Dendritic cell treated with granulocyte-macrophage colony-stimulating factor and Interleukin-4, amounts not matched to agents 40 ng/mL and 50 ng/mL, for 4 days (primary cell): Measurements from ENCODE around the gene LPO.

ENCODE experiments used
- H3K27ac Mint-ChIP-seq: one replicate; pipeline ENCODE4 v1.8.0; 2022; ENCODE audit warnings: mild to moderate bottlenecking, mixed read lengths
- H3K27me3 Mint-ChIP-seq: one replicate; pipeline ENCODE4 v1.8.0; 2022; ENCODE audit warnings: mild to moderate bottlenecking, mixed read lengths
- H3K36me3 Mint-ChIP-seq: one replicate; pipeline ENCODE4 v1.8.0; 2022; ENCODE audit warnings: low read depth, mixed read lengths
- H3K4me1 Mint-ChIP-seq: one replicate; pipeline ENCODE4 v1.8.0; 2022; ENCODE audit warnings: low read depth, mixed read lengths
- H3K4me3 Mint-ChIP-seq: one replicate; pipeline ENCODE4 v1.8.0; 2022; ENCODE audit warnings: mild to moderate bottlenecking, moderate library complexity, mixed read lengths
- H3K9me3 Mint-ChIP-seq: one replicate; pipeline ENCODE4 v1.8.0; 2022; ENCODE audit warnings: mixed read lengths
- intact Hi-C: fragments of 100-400 bp; cut with micrococcal nuclease; formaldehyde crosslinking; loops from one replicate; pipeline ENCODE4 v1.15.0; 2022

LPO gene

DNA sequence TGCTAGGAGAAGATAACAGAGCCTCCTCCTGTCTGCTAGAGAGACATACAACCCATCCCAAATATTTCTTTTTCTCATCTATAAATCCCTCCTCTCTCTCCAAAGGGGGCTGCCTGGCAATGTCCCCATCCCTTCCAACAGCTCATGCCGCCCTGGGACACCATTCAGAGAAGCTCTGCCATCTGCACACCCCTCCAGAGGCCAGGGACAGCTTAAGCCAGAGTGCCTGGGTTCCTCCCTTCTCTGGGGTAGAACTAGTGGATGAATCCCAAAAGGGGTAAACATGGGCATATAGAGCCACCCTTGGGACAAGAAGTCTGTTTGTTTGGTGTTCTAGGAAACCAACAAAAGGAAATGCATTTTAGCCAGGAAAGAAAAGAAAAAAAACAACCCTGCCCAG is 2.6 kb upstream of the LPO start:
- Mint-ChIP-seq H3K4me1 (peaks cover 46% of the 10 kb centered on the region), H3K4me3 (no peak overlapping the region), H3K9me3 (no peaks in the 10 kb centered on the region), H3K27me3 (peaks cover 55% of the 10 kb centered on the region), H3K36me3 (no peaks in the 10 kb centered on the region), H3K27ac (no peak overlapping the region)
- intact Hi-C loops: no loop called here

DNA sequence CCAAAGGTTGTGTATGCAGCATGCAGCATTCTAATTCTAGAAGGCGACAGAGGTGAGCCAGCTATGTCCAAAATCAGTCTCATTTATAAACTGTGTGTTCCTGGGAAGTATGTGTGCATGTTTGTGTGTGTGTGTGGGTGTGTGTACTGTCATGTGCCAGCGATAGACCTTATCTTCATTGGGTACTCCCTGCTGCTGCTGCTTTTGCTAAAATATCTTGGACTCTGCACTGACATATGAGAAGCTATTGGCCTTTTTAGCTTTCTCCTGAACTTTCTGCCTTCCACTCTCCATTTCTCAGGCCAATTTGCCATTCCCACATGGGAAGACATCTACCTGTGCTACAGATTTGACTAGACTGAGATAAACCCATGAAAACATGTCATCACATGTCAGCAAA is 2.0 kb upstream of the LPO start:
- Mint-ChIP-seq H3K4me3 (no peak overlapping the region), H3K27me3 (peaks cover 59% of the 10 kb centered on the region), H3K9me3 (no peaks in the 10 kb centered on the region), H3K27ac (no peak overlapping the region), H3K4me1 (peaks cover 41% of the 10 kb centered on the region), H3K36me3 (no peaks in the 10 kb centered on the region)
- intact Hi-C loops: no loop called here

DNA sequence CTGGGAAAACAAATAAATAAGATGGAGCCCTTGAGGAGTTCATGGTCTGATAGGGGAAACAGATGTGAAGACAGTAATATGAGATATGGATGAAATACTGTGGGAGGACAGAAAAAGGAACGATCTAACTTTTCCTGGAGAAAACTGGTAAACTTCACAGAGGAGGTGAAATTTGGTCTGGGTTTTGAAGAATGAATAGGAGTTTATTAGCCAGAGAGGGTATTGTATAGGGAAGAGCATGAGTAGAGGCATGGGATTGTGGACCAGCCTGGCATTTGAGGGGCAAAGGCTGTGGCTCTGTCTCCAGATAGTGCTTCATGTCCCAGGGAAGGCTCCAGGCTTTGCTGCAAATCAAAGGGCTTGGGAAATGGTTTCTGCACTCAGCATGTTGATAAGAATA is 1.6 kb downstream of the LPO start:
- Mint-ChIP-seq H3K4me3 (no peak overlapping the region), H3K36me3 (no peaks in the 10 kb centered on the region), H3K27ac (no peak overlapping the region), H3K27me3 (peaks cover 93% of the 10 kb centered on the region), H3K4me1 (peaks cover 16% of the 10 kb centered on the region), H3K9me3 (no peaks in the 10 kb centered on the region)
- intact Hi-C loops: no loop called here

DNA sequence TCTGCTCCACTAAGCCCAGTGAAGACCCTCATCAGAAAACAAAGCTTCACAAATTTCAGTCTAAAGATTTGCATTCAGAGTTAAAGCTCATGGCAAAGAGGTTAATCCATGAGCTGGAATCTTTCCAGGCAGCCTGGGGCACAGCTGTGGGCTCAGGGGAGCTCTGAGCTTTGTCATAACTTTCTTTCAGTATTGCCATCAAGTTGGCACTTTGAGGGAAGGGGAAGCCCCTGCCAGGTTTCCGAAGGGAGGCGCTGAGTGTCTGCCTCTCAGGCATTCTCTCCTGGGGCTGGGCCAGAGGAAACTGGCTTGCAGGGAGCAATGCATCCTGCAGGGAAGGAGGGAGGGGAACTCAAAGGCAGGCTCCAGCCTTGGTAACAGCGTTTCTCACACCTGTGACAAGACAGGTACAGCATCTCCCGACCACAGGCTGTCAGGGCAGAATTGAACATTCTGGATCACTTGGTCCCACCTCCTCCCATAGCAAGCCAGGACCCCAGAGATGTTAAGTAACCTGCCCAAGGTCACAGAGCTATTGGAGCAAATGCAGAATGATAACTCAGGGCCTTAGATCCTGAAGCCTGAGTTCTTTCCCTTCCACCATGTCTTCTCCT is 3.9 kb downstream of the LPO start:
- no peaks in the 10 kb centered on the region for H3K36me3 Mint-ChIP-seq
- no peak overlapping the region for H3K27ac Mint-ChIP-seq
- no peak overlapping the region for H3K4me3 Mint-ChIP-seq
- H3K27me3 Mint-ChIP-seq: peaks cover 87% of the 10 kb centered on the region
- H3K4me1 Mint-ChIP-seq: peaks cover 6% of the 10 kb centered on the region
- no peaks in the 10 kb centered on the region for H3K9me3 Mint-ChIP-seq
- intact Hi-C loops: no loop called here

DNA sequence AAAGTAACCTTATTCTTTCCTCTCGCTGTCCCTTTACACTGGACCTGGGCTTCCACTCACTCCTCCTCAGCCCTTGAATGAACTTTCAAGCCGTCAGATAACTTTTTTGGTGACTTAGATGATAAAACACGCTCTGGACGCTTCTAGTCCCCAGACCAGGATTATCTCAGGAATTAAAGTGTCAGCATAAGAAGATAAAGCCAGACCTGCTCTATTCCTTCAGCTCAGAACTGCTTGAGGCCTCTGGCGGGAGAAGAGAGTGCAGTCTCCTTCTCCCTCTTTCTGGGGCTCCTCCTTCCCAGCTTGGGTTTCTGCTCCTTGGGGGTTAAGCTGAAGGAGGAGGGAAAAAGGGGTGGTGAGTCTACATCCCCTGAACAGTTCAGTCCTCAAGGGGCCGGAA is 6.6 kb downstream of the LPO start:
- intact Hi-C loops: no loop called here
- Mint-ChIP-seq H3K9me3 (no peaks in the 10 kb centered on the region), H3K27ac (no peak overlapping the region), H3K27me3 (peaks cover 84% of the 10 kb centered on the region), H3K4me1 (peaks cover 32% of the 10 kb centered on the region), H3K36me3 (no peaks in the 10 kb centered on the region), H3K4me3 (no peak overlapping the region)

DNA sequence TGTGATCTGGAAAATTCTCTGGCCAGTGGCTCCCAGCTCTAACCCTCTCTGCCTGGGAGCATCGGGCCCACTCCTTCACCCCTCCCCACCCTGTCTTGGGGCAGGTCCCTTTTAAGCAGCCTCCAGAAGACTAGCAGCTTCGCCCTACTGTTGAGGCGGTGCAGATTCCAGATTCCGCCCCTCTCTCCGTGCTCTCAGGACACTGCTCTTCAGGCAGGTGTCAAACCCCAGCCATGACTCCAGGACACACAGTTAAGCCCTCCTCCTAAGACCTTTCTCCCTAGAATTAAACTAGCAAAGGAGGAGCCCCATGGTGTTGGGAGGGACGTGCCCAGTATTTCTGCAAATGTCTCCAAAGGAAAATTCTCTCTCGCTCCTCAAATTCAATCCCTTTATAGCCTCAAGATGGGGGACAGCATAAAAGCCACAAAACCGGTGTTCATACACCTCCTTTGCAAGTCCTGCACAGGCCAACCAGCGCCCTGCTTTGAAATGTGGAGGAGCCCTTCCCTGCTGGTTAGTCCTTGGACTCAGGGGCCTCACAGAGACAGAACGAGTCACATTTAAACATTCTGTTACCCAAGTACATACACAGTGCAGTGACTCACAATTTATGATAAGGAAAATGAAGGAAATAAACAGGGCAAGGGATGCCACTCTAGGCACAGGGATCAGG is 7.2 kb downstream of the LPO start:
- H3K4me1 Mint-ChIP-seq: peaks cover 36% of the 10 kb centered on the region
- H3K27me3 Mint-ChIP-seq: peaks cover 84% of the 10 kb centered on the region
- no peaks in the 10 kb centered on the region for H3K36me3 Mint-ChIP-seq
- H3K9me3 Mint-ChIP-seq: no peaks in the 10 kb centered on the region
- intact Hi-C loops: no loop called here
- no peak overlapping the region for H3K4me3 Mint-ChIP-seq
- H3K27ac Mint-ChIP-seq: no peak overlapping the region

DNA sequence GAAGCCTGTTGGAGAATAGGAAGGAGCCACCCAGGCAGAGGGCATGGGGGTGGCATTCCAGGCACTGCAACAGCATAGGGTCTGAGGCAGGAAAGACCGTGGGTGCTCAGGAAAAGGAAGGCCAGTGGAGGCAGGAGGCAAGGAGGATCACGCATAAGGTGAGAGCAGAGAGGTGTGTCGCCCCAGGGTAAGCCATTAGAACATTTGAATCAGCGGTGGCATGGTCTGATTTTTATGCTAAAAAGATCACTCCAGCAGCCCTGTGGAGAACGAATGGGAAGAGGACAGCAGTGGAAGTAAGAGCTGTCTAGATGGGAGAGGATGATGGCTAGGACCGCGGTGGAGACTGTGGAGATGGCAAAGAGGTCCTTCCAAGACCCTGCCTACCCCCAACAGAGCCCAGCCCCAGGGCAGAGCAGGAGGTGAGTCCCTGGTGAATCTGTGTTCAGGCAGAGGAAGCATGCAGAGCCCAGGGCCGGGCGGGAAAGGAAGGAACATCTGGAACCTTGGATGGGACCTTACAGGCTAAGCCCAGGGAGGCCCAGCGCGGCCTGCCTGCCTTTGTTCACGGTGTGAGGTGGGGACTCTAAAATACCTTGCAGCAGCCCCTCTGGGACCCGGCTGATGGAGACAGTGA is 7.8 kb downstream of the LPO start:
- intact Hi-C loops: no loop called here

DNA sequence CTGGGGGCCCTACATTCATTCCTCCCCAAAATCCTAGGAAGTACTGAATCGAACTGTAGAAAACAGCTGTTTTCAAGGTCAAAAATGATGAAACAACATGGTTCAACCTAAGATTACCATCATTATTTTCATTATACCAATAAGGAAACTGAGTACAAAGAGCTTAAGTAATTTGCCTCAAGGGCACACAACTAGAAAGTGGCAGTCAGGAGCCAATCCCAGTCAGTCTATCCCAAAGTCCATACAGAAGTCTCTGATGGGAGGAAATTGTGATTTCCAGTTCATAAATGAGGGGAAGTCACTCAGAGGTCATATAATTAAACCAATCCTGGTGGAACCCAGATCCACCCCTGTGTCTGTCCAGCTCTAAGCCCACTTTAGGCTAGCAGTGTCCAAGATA is 8.4 kb downstream of the LPO start:
- Mint-ChIP-seq H3K4me1 (peaks cover 30% of the 10 kb centered on the region), H3K4me3 (no peak overlapping the region), H3K27me3 (peaks cover 86% of the 10 kb centered on the region), H3K36me3 (no peaks in the 10 kb centered on the region), H3K27ac (no peak overlapping the region), H3K9me3 (no peaks in the 10 kb centered on the region)
- intact Hi-C loops: no loop called here

More for the DNA sequence above, 7.8 kb downstream of the LPO start:
- H3K36me3 Mint-ChIP-seq: no peaks in the 10 kb centered on the region
- no peaks in the 10 kb centered on the region for H3K9me3 Mint-ChIP-seq
- H3K27ac Mint-ChIP-seq: no peak overlapping the region
- peaks cover 36% of the 10 kb centered on the region for H3K4me1 Mint-ChIP-seq
- H3K4me3 Mint-ChIP-seq: no peak overlapping the region
- peaks cover 86% of the 10 kb centered on the region for H3K27me3 Mint-ChIP-seq

DNA sequence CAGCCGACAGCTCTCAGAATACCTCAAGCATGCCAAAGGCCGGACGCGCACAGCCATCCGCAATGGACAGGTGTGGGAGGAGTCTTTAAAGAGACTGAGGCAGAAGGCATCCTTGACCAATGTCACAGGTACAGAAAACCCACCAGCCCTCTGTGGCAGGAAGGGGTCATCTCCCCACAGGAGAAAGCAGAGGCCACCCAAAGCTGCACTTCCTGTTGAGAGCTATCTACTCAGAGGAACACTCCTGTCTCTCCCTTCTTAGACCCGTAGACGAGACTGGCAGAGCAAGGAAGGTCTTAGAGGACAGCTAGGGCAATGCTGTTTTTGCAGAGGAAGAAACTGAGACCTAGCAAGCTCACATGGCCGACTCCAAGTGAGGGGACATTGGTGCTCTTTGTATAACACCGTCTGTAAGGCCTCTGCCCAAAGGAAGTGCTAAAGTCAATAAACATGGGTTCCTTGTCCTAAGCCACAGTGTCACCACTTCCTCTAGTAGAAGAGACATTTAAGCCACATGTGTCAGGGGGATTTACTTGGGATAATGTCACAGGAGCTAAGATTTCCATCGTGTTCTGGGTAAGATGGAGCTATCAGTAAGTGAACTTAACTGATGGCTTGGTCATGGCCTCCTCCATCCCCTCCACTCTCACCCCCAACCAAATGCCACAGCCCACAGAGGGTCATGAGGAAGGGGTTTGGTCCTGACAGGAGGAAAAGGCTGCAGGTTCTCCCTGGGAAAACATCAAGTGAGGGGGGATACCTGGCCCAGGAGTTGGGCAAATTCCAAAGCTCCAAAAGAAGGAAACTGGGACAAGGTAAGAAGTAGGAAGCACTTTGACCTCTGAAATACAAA is 9.4 kb downstream of the LPO start:
- H3K27ac Mint-ChIP-seq: peak overlapping the region; percentile 26
- no peak overlapping the region for H3K4me3 Mint-ChIP-seq
- no peaks in the 10 kb centered on the region for H3K9me3 Mint-ChIP-seq
- H3K4me1 Mint-ChIP-seq: peaks cover 30% of the 10 kb centered on the region
- H3K36me3 Mint-ChIP-seq: no peaks in the 10 kb centered on the region
- H3K27me3 Mint-ChIP-seq: peaks cover 83% of the 10 kb centered on the region
- intact Hi-C loops: no loop called here

DNA sequence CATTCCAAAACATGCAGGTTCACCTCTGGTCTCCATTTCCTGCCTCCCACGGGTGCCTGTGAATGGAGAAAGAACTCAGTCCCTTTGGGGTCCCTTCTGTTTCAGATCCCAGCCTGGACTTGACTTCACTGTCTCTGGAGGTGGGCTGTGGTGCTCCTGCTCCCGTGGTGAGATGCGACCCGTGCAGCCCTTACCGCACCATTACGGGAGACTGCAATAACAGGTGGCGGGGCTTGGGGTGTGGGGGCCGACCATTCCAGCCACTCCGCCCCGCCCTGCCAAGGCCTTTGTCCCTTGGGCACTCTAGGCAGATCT is 10.5 kb downstream of the LPO start:
- peaks cover 30% of the 10 kb centered on the region for H3K4me1 Mint-ChIP-seq
- H3K9me3 Mint-ChIP-seq: no peaks in the 10 kb centered on the region
- peak overlapping the region; percentile 90 for H3K4me3 Mint-ChIP-seq
- H3K27me3 Mint-ChIP-seq: peaks cover 79% of the 10 kb centered on the region
- H3K27ac Mint-ChIP-seq: peak overlapping the region; percentile 66
- no peaks in the 10 kb centered on the region for H3K36me3 Mint-ChIP-seq
- intact Hi-C loops: loop anchor here (1.0 kb wide), 2 partner anchors 30 to 49 kb away; partner anchors contain the start of gene MKS1

DNA sequence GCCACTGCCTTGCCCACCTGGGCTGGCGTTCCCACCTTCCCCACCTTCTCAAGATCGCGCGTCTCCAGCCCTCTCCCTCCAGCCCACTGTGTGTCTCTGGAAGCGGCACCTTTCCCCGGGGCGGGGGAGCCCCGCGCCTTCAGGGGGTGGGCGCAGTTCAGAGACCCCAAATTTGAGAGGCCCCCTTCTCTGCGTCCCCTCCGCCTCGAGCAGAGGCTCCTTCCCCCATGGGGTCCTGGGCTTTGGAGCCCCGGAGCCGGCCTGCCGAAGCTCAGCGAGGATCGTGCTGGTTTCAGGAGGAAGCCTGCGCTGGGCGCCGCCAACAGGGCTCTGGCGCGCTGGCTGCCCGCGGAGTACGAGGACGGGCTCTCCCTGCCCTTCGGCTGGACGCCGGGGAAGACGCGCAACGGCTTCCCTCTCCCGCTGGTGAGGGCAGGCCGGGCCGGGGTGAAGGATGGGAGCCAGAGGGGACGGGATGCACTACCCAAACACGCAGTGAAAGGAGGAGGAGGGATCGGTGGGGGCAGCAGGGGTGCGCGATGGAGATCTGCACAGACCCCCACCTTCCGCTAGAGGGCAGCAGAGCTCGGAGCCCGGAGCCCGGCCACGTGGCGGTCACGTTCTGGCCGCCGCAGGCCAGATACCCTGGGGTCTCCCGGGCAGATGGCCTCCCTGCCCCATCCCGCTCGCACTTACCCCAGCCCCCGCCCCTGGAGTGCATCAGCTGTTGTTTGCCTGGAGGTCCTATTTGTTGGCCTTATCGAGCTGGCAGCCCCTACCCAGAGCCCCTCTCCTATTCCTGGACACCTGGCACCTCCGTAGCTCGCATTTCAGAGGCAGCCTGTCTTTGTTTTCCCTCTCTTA is 11.1 kb downstream of the LPO start:
- Mint-ChIP-seq H3K4me1 (peaks cover 30% of the 10 kb centered on the region), H3K27ac (peak overlapping the region; percentile 66), H3K36me3 (no peaks in the 10 kb centered on the region), H3K27me3 (peaks cover 76% of the 10 kb centered on the region), H3K9me3 (no peaks in the 10 kb centered on the region), H3K4me3 (peak overlapping the region; percentile 90)
- intact Hi-C loops: loop anchor here (1.0 kb wide), 2 partner anchors 30 to 49 kb away; partner anchors contain the start of gene MKS1

DNA sequence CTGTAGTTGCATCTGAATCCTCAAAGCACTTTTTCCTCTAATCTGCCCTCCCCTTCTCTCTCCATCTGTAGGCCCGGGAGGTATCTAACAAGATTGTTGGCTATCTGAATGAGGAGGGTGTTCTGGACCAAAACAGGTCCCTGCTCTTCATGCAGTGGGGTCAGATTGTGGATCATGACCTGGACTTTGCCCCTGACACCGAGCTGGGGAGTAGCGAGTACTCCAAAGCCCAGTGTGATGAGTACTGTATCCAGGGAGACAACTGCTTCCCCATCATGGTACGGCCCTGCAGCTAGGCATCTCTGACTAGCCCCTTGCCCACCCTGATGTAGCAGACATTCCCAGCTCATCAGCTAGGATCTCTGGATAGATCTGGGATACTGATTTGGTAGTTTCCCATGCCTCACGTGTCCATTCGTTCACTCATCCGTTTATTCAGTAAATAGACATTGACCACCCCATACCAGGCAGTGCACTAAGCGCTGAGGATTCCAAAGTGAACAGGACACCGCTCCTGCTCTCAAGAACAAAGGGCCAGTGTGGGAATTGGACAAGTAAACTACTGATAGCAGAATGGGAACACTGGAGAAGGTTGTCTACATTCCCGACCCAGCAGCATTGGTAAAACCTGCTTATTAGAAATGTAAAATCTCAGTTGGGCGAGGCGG is 12.1 kb downstream of the LPO start:
- H3K4me3 Mint-ChIP-seq: no peak overlapping the region
- no peaks in the 10 kb centered on the region for H3K36me3 Mint-ChIP-seq
- H3K27me3 Mint-ChIP-seq: peaks cover 74% of the 10 kb centered on the region
- intact Hi-C loops: no loop called here
- H3K4me1 Mint-ChIP-seq: peaks cover 35% of the 10 kb centered on the region
- H3K27ac Mint-ChIP-seq: no peak overlapping the region
- no peaks in the 10 kb centered on the region for H3K9me3 Mint-ChIP-seq

DNA sequence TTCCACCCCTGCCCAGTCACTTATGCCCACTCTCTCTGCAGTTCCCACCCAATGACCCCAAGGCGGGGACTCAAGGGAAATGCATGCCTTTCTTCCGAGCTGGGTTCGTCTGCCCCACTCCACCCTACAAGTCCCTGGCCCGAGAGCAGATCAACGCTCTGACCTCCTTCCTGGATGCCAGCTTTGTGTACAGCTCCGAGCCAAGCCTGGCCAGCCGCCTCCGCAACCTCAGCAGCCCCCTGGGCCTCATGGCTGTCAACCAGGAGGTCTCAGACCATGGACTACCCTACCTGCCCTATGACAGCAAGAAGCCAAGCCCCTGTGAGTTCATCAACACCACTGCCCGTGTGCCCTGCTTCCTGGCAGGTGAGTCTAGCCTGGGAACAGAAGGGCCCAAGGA is 13.8 kb downstream of the LPO start:
- H3K27me3 Mint-ChIP-seq: peaks cover 70% of the 10 kb centered on the region
- H3K9me3 Mint-ChIP-seq: no peaks in the 10 kb centered on the region
- H3K4me1 Mint-ChIP-seq: peaks cover 35% of the 10 kb centered on the region
- H3K36me3 Mint-ChIP-seq: no peaks in the 10 kb centered on the region
- intact Hi-C loops: no loop called here
- no peak overlapping the region for H3K27ac Mint-ChIP-seq
- no peak overlapping the region for H3K4me3 Mint-ChIP-seq
